Stomach (tissue), 4 donors: Measurements from ENCODE around the gene ZNF436.

Experiments used
- EP300 ChIP-seq: sonication (generic); formaldehyde crosslinking; IDR thresholded peaks from one replicate; pipeline ENCODE4 v1.6.1; 2017; ENCODE audit warnings: antibody characterized with exemption
- POLR2A ChIP-seq, 4 donors: fragments of 450-650 bp; IDR thresholded peaks; one replicate each; pipeline ENCODE4 v1.6.1; 2016; ENCODE audit warnings: antibody characterized with exemption in 4 of 4, control low read depth in 2 of 4, mild to moderate bottlenecking in 1 of 4, moderate library complexity in 1 of 4
- POLR2AphosphoS5 ChIP-seq, 3 donors: sonication (generic); formaldehyde crosslinking; IDR thresholded peaks; one replicate each; pipeline ENCODE4 v1.6.1; 2016; ENCODE audit warnings: antibody characterized with exemption in 3 of 3
- TF ChIP-seq, protein P1 (sequence below), 7 experiments: fragments of 450-650 bp in 4 of 7; fragments of 200-600 bp in 3 of 7; sonication (generic) in 3 of 7; IDR thresholded peaks; one replicate each; pipeline ENCODE4 v1.5.1; 2016 to 2019; ENCODE audit warnings: antibody characterized with exemption in 7 of 7, control low read depth in 2 of 7, mild to moderate bottlenecking in 1 of 7

DNA sequence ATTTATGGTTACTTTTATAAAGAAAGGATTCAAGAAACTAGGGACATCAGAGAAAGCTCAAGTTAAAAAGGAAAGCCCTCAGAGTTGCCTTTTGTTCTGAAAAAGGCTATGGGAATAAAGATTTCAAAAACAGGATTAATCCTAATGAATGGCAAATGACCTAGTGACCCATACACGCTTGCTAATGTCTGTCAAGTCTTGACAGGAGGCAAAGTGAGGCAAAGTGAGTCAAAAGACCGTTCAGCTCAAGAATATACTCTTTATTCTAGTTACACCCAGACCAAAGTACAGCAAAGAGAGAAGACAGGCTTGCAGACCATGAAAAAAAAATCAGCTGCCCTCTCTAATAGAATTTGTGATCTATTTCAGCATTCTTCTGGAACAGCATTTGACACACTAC lies 3.5 kb downstream of the ZNF436 start:
- TF ChIP-seq POLR2A (IDR thresholded peaks at IDR 0.05) (no peak), POLR2AphosphoS5 (IDR thresholded peaks at IDR 0.05) (no peak), EP300 (no peak)
- TF ChIP-seq, protein P1, sequence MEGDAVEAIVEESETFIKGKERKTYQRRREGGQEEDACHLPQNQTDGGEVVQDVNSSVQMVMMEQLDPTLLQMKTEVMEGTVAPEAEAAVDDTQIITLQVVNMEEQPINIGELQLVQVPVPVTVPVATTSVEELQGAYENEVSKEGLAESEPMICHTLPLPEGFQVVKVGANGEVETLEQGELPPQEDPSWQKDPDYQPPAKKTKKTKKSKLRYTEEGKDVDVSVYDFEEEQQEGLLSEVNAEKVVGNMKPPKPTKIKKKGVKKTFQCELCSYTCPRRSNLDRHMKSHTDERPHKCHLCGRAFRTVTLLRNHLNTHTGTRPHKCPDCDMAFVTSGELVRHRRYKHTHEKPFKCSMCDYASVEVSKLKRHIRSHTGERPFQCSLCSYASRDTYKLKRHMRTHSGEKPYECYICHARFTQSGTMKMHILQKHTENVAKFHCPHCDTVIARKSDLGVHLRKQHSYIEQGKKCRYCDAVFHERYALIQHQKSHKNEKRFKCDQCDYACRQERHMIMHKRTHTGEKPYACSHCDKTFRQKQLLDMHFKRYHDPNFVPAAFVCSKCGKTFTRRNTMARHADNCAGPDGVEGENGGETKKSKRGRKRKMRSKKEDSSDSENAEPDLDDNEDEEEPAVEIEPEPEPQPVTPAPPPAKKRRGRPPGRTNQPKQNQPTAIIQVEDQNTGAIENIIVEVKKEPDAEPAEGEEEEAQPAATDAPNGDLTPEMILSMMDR (IDR thresholded peaks at IDR 0.05) = no peak
